Gastroesophageal sphincter (tissue), 4 donors: ENCODE results near the gene SCAPER. TPM values are rescaled to one million over a fixed set of nuclear protein-coding genes. Genes with fewer than 3 reads are reported as not detected.

Experiments
- ATAC-seq: fragments of 150-250 bp; one replicate; pipeline ENCODE4 v1.9.1; 2016; ENCODE audit warnings: mild to moderate bottlenecking, moderate library complexity
- H3K27ac ChIP-seq, 4 donors: fragments of 200-600 bp; sonication (generic) in 3 of 4; 1 replicate in 3 of 4; 2 replicates in 1 of 4; pipeline ENCODE4 v1.5.1; 2016 to 2019
- H3K27me3 ChIP-seq: fragments of 200-600 bp; sonication (generic); one replicate; pipeline ENCODE4 v1.5.1; 2019
- H3K36me3 ChIP-seq, 2 donors: fragments of 200-600 bp; sonication (generic); one replicate each; pipeline ENCODE4 v1.5.1; 2019; ENCODE audit warnings: control low read depth in 1 of 2
- H3K4me1 ChIP-seq, 3 donors: fragments of 200-600 bp; sonication (generic); 1 replicate in 2 of 3; 2 replicates in 1 of 3; pipeline ENCODE4 v1.5.1; 2016 to 2019; ENCODE audit warnings: control low read depth in 2 of 3
- H3K4me3 ChIP-seq, 2 donors: fragments of 200-600 bp; sonication (generic); one replicate each; pipeline ENCODE4 v1.5.1; 2019; ENCODE audit warnings: mild to moderate bottlenecking in 1 of 2, moderate library complexity in 1 of 2
- H3K9me3 ChIP-seq, 3 donors: fragments of 200-600 bp; sonication (generic); one replicate each; pipeline ENCODE4 v1.5.1; 2017 to 2019; ENCODE audit warnings: control low read depth in 2 of 3
- CTCF ChIP-seq, 4 experiments: fragments of 200-600 bp in 2 of 4; fragments of 450-650 bp in 2 of 4; sonication (generic) in 1 of 4; IDR thresholded peaks; one replicate each; pipeline ENCODE4 v1.5.1; 2017 to 2019; ENCODE audit warnings: antibody characterized with exemption in 4 of 4, mild to moderate bottlenecking in 2 of 4, moderate library complexity in 2 of 4
- EP300 ChIP-seq: sonication (generic); formaldehyde crosslinking; IDR thresholded peaks from one replicate; pipeline ENCODE4 v1.6.1; 2017; ENCODE audit warnings: antibody characterized with exemption, mild to moderate bottlenecking
- POLR2A ChIP-seq, 2 donors: fragments of 450-650 bp; IDR thresholded peaks; one replicate each; pipeline ENCODE4 v1.6.1; 2017; ENCODE audit warnings: antibody characterized with exemption in 2 of 2, mild to moderate bottlenecking in 2 of 2, moderate library complexity in 1 of 2
- POLR2AphosphoS5 ChIP-seq: sonication (generic); formaldehyde crosslinking; IDR thresholded peaks from one replicate; pipeline ENCODE4 v1.6.1; 2017; ENCODE audit warnings: antibody characterized with exemption
- WGBS, 2 donors: methylation state at CpG; one replicate each; pipeline ENCODE4 v1.1.5; 2018; ENCODE audit warnings: low coverage in 1 of 2; 5-methylcytosine and 5-hydroxymethylcytosine counted together
- total RNA-seq, 4 donors: library from RNA; depleted of rRNA; stranded (reverse); fragments of >200 nt; gene quantifications; one replicate each; pipeline ENCODE4 v1.1.0, GENCODE V29; 2016

SCAPER gene
- total RNA-seq, 4 donors from 2014 or later = 21.5 to 34.3 (median 28.7) TPM

GRCh38 chr15:76929011-76929760 is 24.0 kb upstream of the SCAPER start:
- H3K27me3 ChIP-seq = no peaks in the 10 kb centered on the region
- no peaks in the 10 kb centered on the region for H3K9me3 ChIP-seq
- peaks cover 0 to 12% of the 10 kb centered on the region in 2 donors for H3K36me3 ChIP-seq
- TF ChIP-seq POLR2A (IDR thresholded peaks at IDR 0.05) (no peak), POLR2AphosphoS5 (no peak), EP300 (no peak), CTCF (IDR thresholded peaks at IDR 0.05) (no peak)
- no peak overlapping the region for H3K27ac ChIP-seq
- ATAC-seq = no peak
- H3K4me3 ChIP-seq = no peak overlapping the region
- H3K4me1 ChIP-seq = peaks cover 0 to 21% (median 3%) of the 10 kb centered on the region in 3 donors

- H3K9me3 ChIP-seq = no peaks in the 10 kb centered on the region
- WGBS, 2 donors = 87 to 94% methylated on average over 3 of the region's 3 CpGs
Observed at GRCh38 chr15:76928201-76928600, 23.1 kb upstream of the SCAPER start.

GRCh38 chr15:76916369-76916768 is 11.2 kb upstream of the SCAPER start:
- Histone ChIP-seq H3K36me3 (no peaks in the 10 kb centered on the region), H3K27ac (no peak overlapping the region), H3K9me3 (no peaks in the 10 kb centered on the region), H3K4me3 (no peak overlapping the region), H3K4me1 (no peaks in the 10 kb centered on the region), H3K27me3 (peaks cover 7% of the 10 kb centered on the region)
- no peak for ATAC-seq
- WGBS, 2 donors = no CpG with 5 or more reads among the region's 13 CpGs
- TF ChIP-seq POLR2A (IDR thresholded peaks at IDR 0.05) (no peak), CTCF (IDR thresholded peaks at IDR 0.05) (no peak), POLR2AphosphoS5 (no peak), EP300 (no peak)

More at GRCh38 chr15:76928201-76928600, 23.1 kb upstream of the SCAPER start:
- no peak overlapping the region for H3K27ac ChIP-seq
- no peak for ATAC-seq
- peaks cover 0 to 12% (median 3%) of the 10 kb centered on the region in 3 donors for H3K4me1 ChIP-seq
- TF ChIP-seq POLR2AphosphoS5 = no peak
- no peak for TF ChIP-seq EP300
- no peak for TF ChIP-seq POLR2A (IDR thresholded peaks at IDR 0.05)
- no peak for TF ChIP-seq CTCF (IDR thresholded peaks at IDR 0.05)
- H3K4me3 ChIP-seq = no peak overlapping the region
- no peaks in the 10 kb centered on the region for H3K27me3 ChIP-seq
- H3K36me3 ChIP-seq = peaks cover 0 to 2% of the 10 kb centered on the region in 2 donors

GRCh38 chr15:76913737-76914136 is 8.6 kb upstream of the SCAPER start:
- no peak for ATAC-seq
- no peaks in the 10 kb centered on the region for H3K9me3 ChIP-seq
- no peak overlapping the region for H3K4me3 ChIP-seq
- H3K27me3 ChIP-seq = peaks cover 7% of the 10 kb centered on the region
- no peaks in the 10 kb centered on the region for H3K4me1 ChIP-seq
- WGBS, 2 donors = 79 to 80% methylated on average over 2 of the region's 2 CpGs
- no peak for TF ChIP-seq CTCF (IDR thresholded peaks at IDR 0.05)
- TF ChIP-seq POLR2A (IDR thresholded peaks at IDR 0.05) = no peak
- TF ChIP-seq EP300 = no peak
- no peak for TF ChIP-seq POLR2AphosphoS5
- no peak overlapping the region for H3K27ac ChIP-seq
- no peaks in the 10 kb centered on the region for H3K36me3 ChIP-seq

- TF ChIP-seq POLR2AphosphoS5 (no peak), EP300 (no peak), POLR2A (IDR thresholded peaks at IDR 0.05) (no peak), CTCF (IDR thresholded peaks at IDR 0.05) (no peak)
- Histone ChIP-seq H3K4me3 (no peak overlapping the region), H3K27ac (no peak overlapping the region), H3K36me3 (no peaks in the 10 kb centered on the region), H3K9me3 (no peaks in the 10 kb centered on the region), H3K4me1 (no peaks in the 10 kb centered on the region), H3K27me3 (peaks cover 7% of the 10 kb centered on the region)
- ATAC-seq = no peak
- 71 to 100% methylated on average over 1 of the region's 4 CpGs for WGBS, 2 donors
Observed at GRCh38 chr15:76912430-76912829, 7.3 kb upstream of the SCAPER start.
